HG03432 (cell line): Measurements from ENCODE around the gene KLK6.

ENCODE experiments used
- ATAC-seq: cut with Tn5 transposase; IDR thresholded peaks from one replicate; pipeline ENCODE4 v1.9.1; 2021; ENCODE audit warnings: mild to moderate bottlenecking, moderate library complexity; ENCODE audit not compliant: unreplicated experiment

The KLK6 gene

DNA sequence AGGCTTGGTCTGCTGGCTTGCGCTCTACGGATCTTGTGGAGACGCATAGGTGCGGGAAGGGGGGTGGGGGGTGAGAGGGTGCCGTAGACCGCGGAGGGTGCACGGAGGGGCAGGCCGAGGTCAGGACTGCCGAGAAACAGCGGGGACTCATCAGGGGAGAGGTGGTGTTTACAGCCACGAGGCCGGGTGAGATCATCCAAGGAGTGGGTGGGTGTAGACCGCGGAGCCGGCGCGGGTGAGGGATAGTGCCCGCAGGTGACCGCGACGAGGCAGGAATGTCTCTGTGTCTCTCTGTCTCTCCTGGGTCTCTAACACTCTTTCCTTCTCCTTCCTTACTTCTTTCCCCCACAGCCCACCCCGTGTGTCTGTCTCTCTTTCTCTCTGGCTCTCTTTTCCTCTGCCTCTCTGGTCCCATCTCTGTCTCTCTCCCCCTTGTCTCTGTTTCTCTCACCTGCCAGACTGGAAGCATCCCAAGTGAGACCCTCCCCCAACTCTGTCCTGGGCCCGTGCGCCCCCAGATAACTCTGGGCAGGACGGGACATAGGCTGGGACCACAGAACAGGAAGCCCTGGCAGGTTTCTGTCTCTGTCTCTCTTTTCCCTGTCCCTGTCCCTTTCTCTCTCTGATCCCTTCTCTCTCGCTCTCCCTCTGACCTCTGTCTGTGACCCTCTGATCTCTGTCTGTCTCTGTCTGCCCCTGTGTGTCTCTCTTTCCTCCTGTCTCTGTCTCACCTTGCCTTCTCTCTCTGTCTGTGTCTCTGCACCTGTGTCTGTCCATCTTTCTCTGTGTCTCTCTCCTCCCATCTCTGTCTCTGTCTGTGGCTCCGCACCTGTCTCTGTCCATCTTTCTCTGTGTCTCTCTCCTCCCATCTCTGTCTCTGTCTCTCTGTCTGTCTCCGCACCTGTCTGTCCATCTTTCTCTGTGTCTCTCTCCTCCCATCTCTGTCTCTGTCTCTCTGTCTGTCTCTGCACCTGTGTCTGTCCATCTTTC, 56.4 kb downstream of the KLK6 start:
- no peak for ATAC-seq

DNA sequence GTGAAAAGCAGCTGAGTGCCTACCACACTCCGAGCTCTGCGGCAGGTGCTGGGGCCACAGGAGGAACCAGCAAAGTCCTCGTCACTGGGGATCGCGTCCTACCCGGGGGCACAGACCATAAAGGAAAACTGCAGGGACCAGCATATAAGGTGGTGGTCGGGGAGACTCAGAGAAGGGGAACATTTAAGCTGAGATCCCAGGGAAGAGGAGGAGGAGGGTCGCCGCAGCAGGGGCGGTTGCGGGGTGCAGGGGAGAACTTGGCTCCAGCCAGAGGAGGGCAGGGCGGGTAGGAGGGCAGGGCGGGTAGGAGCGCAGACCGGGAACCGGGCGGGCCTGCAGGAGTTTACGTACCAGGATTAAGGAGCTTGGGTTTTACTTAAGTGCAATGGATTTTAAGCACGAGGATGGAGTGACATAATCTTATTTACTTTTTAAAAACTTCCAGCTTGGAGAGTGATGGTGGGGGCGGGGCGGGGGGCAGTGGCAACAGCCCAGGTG, 57.2 kb downstream of the KLK6 start:
- no peak for ATAC-seq

DNA sequence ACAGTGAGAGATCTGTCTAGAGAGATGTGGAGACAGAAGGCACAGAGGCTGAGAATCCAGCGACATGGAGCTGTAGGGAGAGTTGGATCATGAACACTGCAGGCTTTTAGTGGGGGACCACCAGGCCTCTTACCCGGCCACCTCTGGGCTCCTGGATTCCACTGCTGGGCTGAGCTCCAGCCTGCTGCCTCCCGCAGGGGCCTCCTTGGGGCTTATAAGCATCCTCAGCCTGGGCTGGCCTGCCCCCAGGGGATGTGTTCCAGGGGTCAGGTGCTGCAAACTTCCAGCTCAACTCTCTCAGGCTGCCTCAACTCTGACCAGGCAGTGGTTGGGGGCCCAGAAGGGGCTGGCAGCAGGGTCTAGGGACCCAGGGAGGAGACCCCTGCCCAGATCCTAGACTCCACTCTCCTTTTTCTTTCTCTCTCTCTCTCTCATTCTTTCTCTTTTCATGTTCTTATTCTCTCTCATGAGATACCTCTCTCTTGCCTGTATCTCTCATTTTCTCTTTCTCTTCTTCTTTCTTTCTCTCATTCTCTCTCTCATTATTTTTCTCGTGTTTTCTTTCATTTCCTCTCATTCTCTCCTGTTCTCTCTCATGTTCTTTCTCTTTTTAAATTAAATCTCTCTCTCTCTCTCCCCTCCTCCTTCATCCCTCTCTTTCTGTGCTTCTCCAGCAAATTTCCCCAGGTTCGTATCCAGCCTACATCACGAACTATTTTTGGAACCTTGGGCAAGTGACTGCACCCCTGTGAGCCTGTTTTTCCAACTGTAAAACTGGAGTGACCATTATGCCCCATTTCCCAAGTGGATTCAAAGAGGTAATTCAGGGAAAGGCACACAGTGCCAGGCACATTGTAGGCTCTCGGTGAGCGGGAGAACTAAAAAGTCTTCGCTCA, 57.9 kb downstream of the KLK6 start, which contains the start of gene KLK4:
TSS of gene KLK4 (minus strand) at position 190 of the 896 bp plus-strand sequence. CDS start 657 bp downstream, outside the sequence.
- ATAC-seq, result no peak

DNA sequence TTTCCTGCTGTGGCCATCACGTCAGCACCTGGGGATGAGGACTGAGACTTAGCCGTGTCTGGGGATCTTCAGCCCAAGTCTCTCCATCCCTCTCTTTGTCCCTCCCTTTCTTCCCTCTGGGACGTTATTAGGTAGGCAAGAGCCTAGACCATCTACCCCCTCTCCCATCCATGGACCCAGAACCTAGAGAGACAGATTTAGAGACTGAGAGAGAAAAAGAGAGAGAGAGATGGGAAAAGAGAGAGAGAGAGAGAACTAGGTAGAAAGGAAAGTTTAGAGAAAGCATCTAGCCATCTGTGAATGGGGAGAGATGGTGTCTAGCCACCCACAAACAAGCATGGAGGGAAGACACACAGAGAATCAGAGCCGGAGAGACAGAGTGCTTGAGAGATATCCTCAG, 58.7 kb downstream of the KLK6 start:
- no peak for ATAC-seq

DNA sequence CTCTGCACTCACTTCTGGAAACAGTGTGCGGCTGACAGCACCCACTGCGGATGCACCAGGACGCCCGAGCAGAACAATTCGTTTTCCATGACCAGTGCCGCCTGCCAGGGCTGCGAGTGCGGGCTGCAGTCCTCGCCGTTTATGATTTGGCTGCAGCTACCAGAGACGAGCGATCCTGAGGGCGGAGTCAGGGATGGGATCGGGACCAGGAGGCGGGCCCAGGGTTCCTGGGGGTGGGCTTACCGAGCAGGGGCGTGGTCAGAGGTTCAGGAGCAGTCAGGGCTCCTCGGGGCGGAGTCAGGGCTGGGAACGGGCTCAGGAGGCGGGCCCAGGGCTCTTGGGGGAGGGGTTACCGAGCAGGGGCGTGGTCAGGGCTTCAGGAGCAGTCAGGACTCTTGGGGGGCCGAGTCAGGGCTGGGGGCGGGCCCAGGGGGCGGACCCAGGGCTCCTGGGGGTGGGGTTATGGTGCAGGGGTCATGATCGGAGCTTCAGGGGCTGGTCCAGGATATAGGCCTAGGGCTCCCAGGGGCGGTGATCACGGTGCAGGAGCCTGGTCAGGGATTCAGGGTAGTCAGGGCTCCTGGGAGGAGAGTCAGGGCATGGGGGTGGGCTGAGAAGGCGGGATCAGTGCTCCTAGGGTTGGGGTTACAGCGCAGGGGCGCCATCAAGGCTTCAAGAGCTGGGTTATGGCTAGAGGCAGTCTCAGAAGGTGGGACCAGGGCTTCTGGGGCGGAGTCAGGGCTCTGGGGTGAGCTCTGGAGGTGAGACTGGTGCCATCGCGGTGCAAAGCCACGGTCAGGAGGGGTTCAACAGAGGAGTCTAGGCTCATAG, 59.9 kb downstream of the KLK6 start:
- ATAC-seq, result peak; percentile 61
